OCI-LY7 (cell line): ENCODE measurements around the gene NOS3. TPM values are rescaled to one million over a fixed set of nuclear protein-coding genes. Genes with fewer than 3 reads are reported as not detected.

ENCODE experiments used
- BruUV-seq: library from RNA; stranded (reverse); fragments of 400-500 nt; replicated peaks from 2 replicates; lab custom pipeline; 2021; lab: Mats Ljungman, UMichigan
- CTCF ChIA-PET: fragments of 300-600 bp; sonication (Branson Sonifier 250); formaldehyde crosslinking; loops from one replicate; lab custom pipeline; 2022; ENCODE audit warnings: antibody characterized with exemption; ENCODE audit not compliant: unreplicated experiment; lab: Charles Lee
- POLR2A ChIA-PET: fragments of 300-600 bp; sonication (Branson Sonifier 250); formaldehyde crosslinking; loops from one replicate; lab custom pipeline; 2022; ENCODE audit warnings: antibody characterized with exemption; lab: Charles Lee
- DNase-seq: peaks from one replicate; pipeline ENCODE4 v3.0.0-alpha.2; 2015; ENCODE audit warnings: low spot score
- H2AFZ ChIP-seq: fragments of 200-600 bp; sonication (generic), shearing (Covaris generic); 2 replicates; pipeline ENCODE4 v1.6.1; 2014; ENCODE audit warnings: mild to moderate bottlenecking, antibody characterized with exemption, low read length, moderate library complexity
- H3K27ac ChIP-seq: fragments of 200-600 bp; sonication (generic); 2 replicates; pipeline ENCODE4 v1.5.1; 2014; ENCODE audit warnings: mixed run types, low read depth, mild to moderate bottlenecking, moderate library complexity, low read length, inconsistent platforms; ENCODE audit not compliant: poor library complexity, severe bottlenecking
- H3K36me3 ChIP-seq: fragments of 200-600 bp; sonication (generic); 2 replicates; pipeline ENCODE4 v1.6.1; 2014; ENCODE audit warnings: mild to moderate bottlenecking, antibody characterized with exemption, low read length, moderate library complexity, mixed read lengths; ENCODE audit not compliant: insufficient read depth
- H3K4me1 ChIP-seq: fragments of 200-600 bp; sonication (generic); 2 replicates; pipeline ENCODE4 v1.5.1; 2014; ENCODE audit warnings: mild to moderate bottlenecking, low read length; ENCODE audit not compliant: insufficient read depth, poor library complexity, severe bottlenecking
- H3K4me2 ChIP-seq: fragments of 200-600 bp; sonication (generic); 2 replicates; pipeline ENCODE4 v1.6.1; 2014; ENCODE audit warnings: mild to moderate bottlenecking, low read length
- H3K4me3 ChIP-seq: fragments of 200-600 bp; sonication (generic); 2 replicates; pipeline ENCODE4 v1.5.1; 2014; ENCODE audit warnings: mild to moderate bottlenecking, low read depth, low read length; ENCODE audit not compliant: poor library complexity, severe bottlenecking
- H3K79me2 ChIP-seq: fragments of 200-600 bp; sonication (generic); 2 replicates; pipeline ENCODE4 v1.6.1; 2016; ENCODE audit warnings: low read depth, mild to moderate bottlenecking, low read length, moderate library complexity, mixed read lengths; ENCODE audit not compliant: insufficient read depth
- H3K9me2 ChIP-seq: fragments of 200-600 bp; sonication (generic); 2 replicates; pipeline ENCODE4 v1.6.1; 2016; ENCODE audit warnings: mild to moderate bottlenecking, low read length, mixed read lengths; ENCODE audit not compliant: insufficient read depth
- H3K9me3 ChIP-seq: fragments of 200-600 bp; sonication (generic); 2 replicates; pipeline ENCODE4 v1.6.1; 2014; ENCODE audit warnings: mild to moderate bottlenecking, mixed run types, low read length, mixed read lengths
- H4K20me1 ChIP-seq: fragments of 200-600 bp; sonication (generic); 2 replicates; pipeline ENCODE4 v1.6.1; 2014; ENCODE audit warnings: mild to moderate bottlenecking, antibody characterized with exemption, low read length, moderate library complexity, mixed read lengths; ENCODE audit not compliant: insufficient read depth
- CTCF ChIP-seq: fragments of 200-600 bp; sonication (generic); conservative IDR thresholded peaks from 2 replicates; pipeline ENCODE4 v1.5.1; 2014; ENCODE audit warnings: mild to moderate bottlenecking, antibody characterized with exemption, low read length, moderate library complexity, mixed read lengths
- EZH2phosphoT487 ChIP-seq: fragments of 200-600 bp; sonication (generic); IDR thresholded peaks from 2 replicates; pipeline ENCODE4 v1.6.1; 2018; ENCODE audit warnings: low read depth, borderline replicate concordance, mild to moderate bottlenecking, mixed run types, antibody characterized with exemption, low read length, moderate library complexity, mixed read lengths
- intact Hi-C: fragments of 100-400 bp; cut with micrococcal nuclease; formaldehyde crosslinking; loops from one replicate; pipeline ENCODE4 v1.10.0; 2022; ENCODE audit not compliant: unreplicated experiment
- total RNA-seq, 2 experiments: library from RNA; depleted of rRNA in 1 of 2; stranded (reverse); fragments of >200 nt in 1 of 2; shearing (Covaris generic) in 1 of 2; gene quantifications; 2 replicates each; pipeline ENCODE4 v1.2.3, GENCODE V29; 2014 to 2022

Gene NOS3
- total RNA-seq, 2 experiments from 2014 or later, result 0.78 to 0.82 TPM

GRCh38 chr7:151017370-151017952 is 26.6 kb downstream of the NOS3 start:
- peak overlapping the region; percentile 59 for H3K4me2 ChIP-seq
- CTCF ChIA-PET, result interaction anchor here (1.4 kb wide), 1 partner anchor 9 kb away, joined by 3 read pairs; no protein-coding TSS in a partner anchor
- no peak for TF ChIP-seq EZH2phosphoT487
- no peak for TF ChIP-seq CTCF
- no peaks in the 10 kb centered on the region for H3K36me3 ChIP-seq
- H3K4me3 ChIP-seq, result peak overlapping the region; percentile 44
- no peaks in the 10 kb centered on the region for H3K79me2 ChIP-seq
- no peaks in the 10 kb centered on the region for H3K9me2 ChIP-seq
- peak overlapping the region; percentile 53; the same call in 1 of the 2 replicates for H2AFZ ChIP-seq
- intact Hi-C loops, result loop anchor here (5.0 kb wide), 1 partner anchor 95 kb away; no protein-coding TSS in a partner anchor
- H3K27ac ChIP-seq, result no peak overlapping the region
- POLR2A ChIA-PET, result no interaction called here
- BruUV-seq, result no TSS peak
- DNase-seq, result no peak
- no peaks in the 10 kb centered on the region for H3K9me3 ChIP-seq
- no peaks in the 10 kb centered on the region for H4K20me1 ChIP-seq
- H3K4me1 ChIP-seq, result peaks cover 10% of the 10 kb centered on the region

- Histone ChIP-seq H3K36me3 (no peaks in the 10 kb centered on the region), H2AFZ (peak overlapping the region; percentile 53; the same call in 1 of the 2 replicates), H3K79me2 (no peaks in the 10 kb centered on the region), H3K9me3 (no peaks in the 10 kb centered on the region), H3K4me1 (peaks cover 10% of the 10 kb centered on the region), H4K20me1 (no peaks in the 10 kb centered on the region), H3K9me2 (no peaks in the 10 kb centered on the region), H3K4me2 (peak overlapping the region; percentile 59), H3K4me3 (peak overlapping the region; percentile 44), H3K27ac (no peak overlapping the region)
- BruUV-seq, result no TSS peak
- POLR2A ChIA-PET, result no interaction called here
- CTCF ChIA-PET, result interaction anchor here (0.5 to 1.4 kb wide), 3 partner anchors 9 to 120 kb away, joined by 3 to 4 read pairs (median 4); no protein-coding TSS in a partner anchor
- intact Hi-C loops, result loop anchor here (1.0 to 5.0 kb wide), 2 partner anchors 55 to 94 kb away; no protein-coding TSS in a partner anchor
- peak; percentile 90 for TF ChIP-seq CTCF
- TF ChIP-seq EZH2phosphoT487, result no peak
- peak; percentile 72 for DNase-seq
Observed at GRCh38 chr7:151017953-151018420, 27.2 kb downstream of the NOS3 start.
